ENCODE results near the gene IYD. TPM values are rescaled to one million over a fixed set of nuclear protein-coding genes. Genes with fewer than 3 reads are reported as not detected.

The IYD gene
- total and polyA plus RNA-seq, 10 of the 15 experiments (the other 5 are each of a cell fraction or from before 2014, with no cell fraction given): 0.07 TPM; not detected in 9

GRCh38 chr6:150395388-150396009, 26.7 kb downstream of the IYD start:
- Histone ChIP-seq H3K9ac (ENCODE audit: control insufficient read depth, insufficient read depth, low read length) (no peak overlapping the region), H4K20me1 (ENCODE audit: control insufficient read depth, insufficient read depth) (no peaks in the 10 kb centered on the region), H3K4me1 (ENCODE audit: control insufficient read depth, insufficient read depth, low read length) (no peaks in the 10 kb centered on the region), H2AFZ (ENCODE audit: control insufficient read depth, low read depth, low read length) (no peak overlapping the region), H3K9me3 (replicated peaks; ENCODE audit: control insufficient read depth, insufficient read depth, low read length) (no peaks in the 10 kb centered on the region), H3K36me3 (ENCODE audit: control insufficient read depth in 2 of 2, insufficient read depth in 2 of 2, low read length in 1 of 2) (no peaks in the 10 kb centered on the region), H3K79me2 (ENCODE audit: control insufficient read depth, insufficient read depth, low read length) (no peaks in the 10 kb centered on the region), H3K27ac (ENCODE audit: control insufficient read depth, insufficient read depth) (no peak overlapping the region), H3K4me2 (ENCODE audit: control insufficient read depth, insufficient read depth) (no peak overlapping the region), H3K4me3 (no peak overlapping the region), H3K27me3 (replicated peaks in 1 of 2; ENCODE audit: control insufficient read depth in 2 of 2, insufficient read depth in 2 of 2, low read length in 1 of 2) (no peaks in the 10 kb centered on the region; a peak in 2 of 4 replicates)
- POLR2A ChIA-PET: no interaction called here
- SMC1A ChIA-PET (ENCODE audit: uncharacterized antibody, unreplicated experiment): interaction anchor here (0.7 to 5.6 kb wide), 25 partner anchors 8 to 925 kb away, joined by 3 to 59 read pairs (median 3); partner anchors contain the start of gene RAET1L
- DNase-seq (ENCODE audit: low read depth, low spot score) (no peak), FAIRE-seq (peak; percentile 78), ATAC-seq (peak; percentile 98)
- intact Hi-C loops (cut with micrococcal nuclease; ENCODE audit: unreplicated experiment): loop anchor here (1.0 to 2.0 kb wide), 3 partner anchors 61 to 461 kb away; no protein-coding TSS in a partner anchor
- no TSS peak for BruUV-seq (replicated peaks)
- 16% methylated on average over 12 of the region's 12 CpGs for WGBS (ENCODE audit: insufficient coverage, insufficient replicate concordance, low lambda C conversion rate, missing lambda C conversion rate)
- CTCF ChIA-PET: interaction anchor here (0.6 to 6.0 kb wide), 51 partner anchors 8 to 463 kb away, joined by 3 to 115 read pairs (median 4); partner anchors contain the start of genes IYD and ULBP3
- in situ Hi-C loops (cut with MboI): loop anchor here (10.0 kb wide), 1 partner anchor 321 kb away; no protein-coding TSS in a partner anchor
- RAD21 ChIA-PET (ENCODE audit: unreplicated experiment): interaction anchor here (0.6 to 4.4 kb wide), 16 partner anchors 15 to 422 kb away, joined by 3 to 53 read pairs (median 6); no protein-coding TSS in a partner anchor
- TF ChIP-seq SMC3 (IDR thresholded peaks at IDR 0.05; ENCODE audit: borderline replicate concordance, low read length): peak; percentile 59; the same call in 1 of the 2 replicates
- TF ChIP-seq ZNF207 (IDR thresholded peaks at IDR 0.05; ENCODE audit: borderline replicate concordance): no peak
- no peak for TF ChIP-seq CUX1 (IDR thresholded peaks at IDR 0.05; ENCODE audit: insufficient replicate concordance, low read depth, low read length)
- TF ChIP-seq CTCF (IDR thresholded peaks at IDR 0.05 in 2 of 3, conservative IDR thresholded peaks at IDR 0.05 in 1 of 3; ENCODE audit: control insufficient read depth in 2 of 3, extremely low read depth in 1 of 3, insufficient read depth in 1 of 3, low read depth in 3 of 3, low read length in 3 of 3): peak; percentile 71 to 77 (median 71)
- TF ChIP-seq NFXL1 (IDR thresholded peaks at IDR 0.05; ENCODE audit: borderline replicate concordance): no peak
- no peak for TF ChIP-seq RELB (IDR thresholded peaks at IDR 0.05; ENCODE audit: low read depth)
- no peak for TF ChIP-seq ETV6 (conservative IDR thresholded peaks at IDR 0.05 in 1 of 2, IDR thresholded peaks at IDR 0.05 in 1 of 2; ENCODE audit: borderline replicate concordance in 1 of 2, low read depth in 1 of 2)
- no peak for TF ChIP-seq CEBPZ (IDR thresholded peaks at IDR 0.05; ENCODE audit: low read depth, low read length)
